HepG2 (cell line): Measurements from ENCODE around the gene SOWAHA. TPM values are rescaled to one million over a fixed set of nuclear protein-coding genes. Genes with fewer than 3 reads are reported as not detected.
A peak's percentile ranks its signal among the peaks of the same experiment; 100 is the strongest.

Experiments used
- JUND ChIP-seq: sonication (generic); formaldehyde crosslinking; IDR thresholded peaks from 2 replicates; pipeline ENCODE4 v1.8.0; 2022; ENCODE audit warnings: mild to moderate bottlenecking, missing genetic modification reagents
- KDM1A ChIP-seq: IDR thresholded peaks from 2 replicates; pipeline ENCODE4 v1.6.1; 2016; ENCODE audit warnings: missing compliant biosample characterization
- MEIS2 ChIP-seq: sonication (generic); formaldehyde crosslinking; IDR thresholded peaks from 2 replicates; pipeline ENCODE4 v1.9.0; 2021; ENCODE audit warnings: mild to moderate bottlenecking, missing genetic modification reagents
- NR1H2 ChIP-seq: sonication (generic); formaldehyde crosslinking; IDR thresholded peaks from 2 replicates; pipeline ENCODE4 v1.8.1; 2022; ENCODE audit warnings: low read depth, missing genetic modification reagents, borderline replicate concordance
- RFX5 ChIP-seq: IDR thresholded peaks from 2 replicates; pipeline ENCODE4 v1.6.1; 2011; ENCODE audit warnings: low read depth, low read length, improper control_type of control experiment
- SNAPC4 ChIP-seq: sonication (generic); formaldehyde crosslinking; IDR thresholded peaks from 2 replicates; pipeline ENCODE4 v1.4.0; 2020; ENCODE audit warnings: mild to moderate bottlenecking, missing genetic modification reagents
- TAF1 ChIP-seq: sonication (generic); formaldehyde crosslinking; IDR thresholded peaks from 2 replicates; pipeline ENCODE4 v1.4.0; 2020; ENCODE audit warnings: missing genetic modification reagents
- ZBTB38 ChIP-seq: sonication (generic); formaldehyde crosslinking; IDR thresholded peaks from 2 replicates; pipeline ENCODE4 v1.5.1; 2020; ENCODE audit warnings: mild to moderate bottlenecking, missing genetic modification reagents
- ZFP82 ChIP-seq: sonication (generic); formaldehyde crosslinking; IDR thresholded peaks from 2 replicates; pipeline ENCODE4 v1.5.1; 2020; ENCODE audit warnings: mild to moderate bottlenecking, missing genetic modification reagents, borderline replicate concordance
- ZNF253 ChIP-seq: sonication (generic); formaldehyde crosslinking; IDR thresholded peaks from 2 replicates; pipeline ENCODE4 v1.8.0; 2022; ENCODE audit warnings: mild to moderate bottlenecking, missing genetic modification reagents, borderline replicate concordance
- ZNF605 ChIP-seq: sonication (generic); formaldehyde crosslinking; IDR thresholded peaks from 2 replicates; pipeline ENCODE4 v1.8.0; 2022; ENCODE audit warnings: mild to moderate bottlenecking, missing genetic modification reagents
- polyA plus RNA-seq, 8 experiments: library from polyadenylated mRNA; depleted of rRNA in 3 of 8; stranded (reverse) in 7 of 8; unstranded in 1 of 8; fragments of >200 nt; fragmentation: Illumina TruSeq in 4 of 8; extraction: Trizol in 4 of 8; gene quantifications; 2 replicates each; pipeline versions ENCODE4 v1.2.1 to v1.2.3, GENCODE V29; 2011 to 2016; ENCODE audit warnings: low read depth in 4 of 8, missing spikeins in 1 of 8, mixed read lengths in 1 of 8; ENCODE audit not compliant: insufficient read depth in 1 of 8
- total RNA-seq, 5 experiments: library from RNA; depleted of rRNA; stranded (reverse); fragments of >200 nt; fragmentation: Illumina TruSeq; extraction: Trizol; gene quantifications; 2 replicates each; pipeline ENCODE4 v1.2.3, GENCODE V29; 2016; ENCODE audit warnings: low read depth in 1 of 5

The SOWAHA gene
- total and polyA plus RNA-seq, 2 of the 13 experiments (the other 11 are each of a cell fraction or from before 2014, with no cell fraction given): 0.95 to 1.9 TPM

GRCh38 chr5:132837868-132838267, 24.8 kb downstream of the SOWAHA start (continued):
- TF ChIP-seq TAF1 (peak; percentile 46), NR1H2 (CRISPR knock-in tag) (no peak), ZBTB38 (CRISPR knock-in tag) (0 out of 2 replicates have a peak, but pooled peaks have one; percentile 25), JUND (CRISPR knock-in tag) (no peak), ZNF253 (CRISPR knock-in tag) (no peak), ZFP82 (no peak), RFX5 (no peak), KDM1A (no peak), MEIS2 (CRISPR knock-in tag) (peak; percentile 95), ZNF605 (CRISPR knock-in tag) (peak; percentile 34; the same call in 1 of the 2 replicates), SNAPC4 (no peak)
